Fibroblast of villous mesenchyme (primary cell): Measurements from ENCODE around the gene PLBD2. TPM values are rescaled to one million over a fixed set of nuclear protein-coding genes. Genes with fewer than 3 reads are reported as not detected.

ENCODE experiments used
- DNase-seq: peaks from one replicate; pipeline ENCODE4 v3.0.0-alpha.2; 2010; ENCODE audit warnings: low read depth
- H3K4me3 ChIP-seq: 2 replicates; pipeline ENCODE4 v1.5.1; 2011; ENCODE audit warnings: low read depth, mild to moderate bottlenecking, low read length
- total RNA-seq: library from RNA; depleted of rRNA; stranded (reverse); fragments of >200 nt; gene quantifications from 2 replicates; pipeline ENCODE4 v1.2.3, GENCODE V29; 2012
- TF ChIP-seq, protein P1 (sequence below): IDR thresholded peaks from 2 replicates; pipeline ENCODE4 v1.5.1; 2012; ENCODE audit warnings: low read depth, mild to moderate bottlenecking, low read length; ENCODE audit not compliant: insufficient read depth

Gene PLBD2
- total RNA-seq, 1 donor: 27.6 TPM

DNA sequence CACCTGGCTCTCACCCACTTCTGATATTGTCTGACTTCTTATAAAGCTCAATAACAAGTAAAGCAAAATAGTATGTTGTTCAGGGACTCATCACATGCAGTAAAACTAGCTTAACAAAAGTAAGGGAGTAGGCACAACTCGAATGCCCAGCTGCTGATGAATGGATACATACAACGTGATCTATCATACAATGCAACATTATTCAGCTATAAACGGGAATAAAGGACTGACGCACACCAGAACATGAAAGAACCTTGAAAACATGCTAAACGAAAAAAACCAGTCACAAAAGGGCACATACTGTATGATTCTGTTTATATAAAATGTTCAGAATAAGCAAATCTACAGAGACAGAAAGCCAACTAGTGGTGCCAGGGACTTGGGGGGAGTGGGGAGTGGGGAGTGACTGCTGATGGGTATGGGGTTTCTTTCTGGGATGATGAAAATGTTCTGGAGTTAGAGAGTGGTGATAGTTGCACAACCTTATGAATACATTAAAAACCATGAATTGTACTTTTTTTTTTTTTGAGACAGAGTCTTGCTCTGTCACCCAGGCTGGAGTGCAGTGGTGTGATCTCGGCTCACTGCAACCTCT is 11.1 kb downstream of the PLBD2 start:
- TF ChIP-seq, protein P1, sequence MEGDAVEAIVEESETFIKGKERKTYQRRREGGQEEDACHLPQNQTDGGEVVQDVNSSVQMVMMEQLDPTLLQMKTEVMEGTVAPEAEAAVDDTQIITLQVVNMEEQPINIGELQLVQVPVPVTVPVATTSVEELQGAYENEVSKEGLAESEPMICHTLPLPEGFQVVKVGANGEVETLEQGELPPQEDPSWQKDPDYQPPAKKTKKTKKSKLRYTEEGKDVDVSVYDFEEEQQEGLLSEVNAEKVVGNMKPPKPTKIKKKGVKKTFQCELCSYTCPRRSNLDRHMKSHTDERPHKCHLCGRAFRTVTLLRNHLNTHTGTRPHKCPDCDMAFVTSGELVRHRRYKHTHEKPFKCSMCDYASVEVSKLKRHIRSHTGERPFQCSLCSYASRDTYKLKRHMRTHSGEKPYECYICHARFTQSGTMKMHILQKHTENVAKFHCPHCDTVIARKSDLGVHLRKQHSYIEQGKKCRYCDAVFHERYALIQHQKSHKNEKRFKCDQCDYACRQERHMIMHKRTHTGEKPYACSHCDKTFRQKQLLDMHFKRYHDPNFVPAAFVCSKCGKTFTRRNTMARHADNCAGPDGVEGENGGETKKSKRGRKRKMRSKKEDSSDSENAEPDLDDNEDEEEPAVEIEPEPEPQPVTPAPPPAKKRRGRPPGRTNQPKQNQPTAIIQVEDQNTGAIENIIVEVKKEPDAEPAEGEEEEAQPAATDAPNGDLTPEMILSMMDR: no peak
- no peak for DNase-seq
- H3K4me3 ChIP-seq: no peak overlapping the region

DNA sequence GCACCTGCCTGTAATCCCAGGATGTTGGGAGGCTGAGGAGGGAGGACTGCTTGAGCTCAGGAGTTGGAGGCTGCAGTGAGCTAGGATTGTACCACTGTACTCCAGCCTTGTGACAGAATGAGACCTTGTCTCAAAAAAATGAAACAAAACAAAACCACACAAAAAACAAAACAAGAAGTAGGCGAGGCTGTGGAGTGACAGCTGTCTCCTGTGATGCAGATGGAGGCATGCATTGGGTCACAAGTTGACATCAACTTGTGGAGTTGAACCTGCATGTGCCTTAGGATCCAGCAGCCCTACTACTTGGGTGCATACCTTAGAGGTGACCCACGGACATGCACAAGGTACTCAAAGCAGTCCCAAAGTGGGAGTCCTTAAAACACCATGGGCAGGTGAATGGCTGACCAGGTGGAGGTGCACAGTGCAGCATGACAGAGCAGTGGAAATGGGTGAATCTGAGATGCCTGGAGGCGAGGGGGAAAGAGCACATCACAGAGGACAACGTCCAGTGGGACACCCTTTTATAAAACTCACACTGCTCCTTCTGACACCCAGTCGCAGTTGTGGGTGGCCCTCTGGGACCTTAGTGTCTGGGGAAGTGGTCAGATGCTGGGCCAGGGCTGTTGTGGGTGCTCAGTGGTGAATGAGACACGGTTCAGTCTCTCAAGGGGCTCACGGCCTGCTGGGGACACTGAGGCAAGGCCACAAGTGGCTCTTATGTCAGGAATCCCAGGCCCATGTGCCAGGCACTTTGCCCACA is 12.7 kb downstream of the PLBD2 start:
- H3K4me3 ChIP-seq: no peak overlapping the region
- TF ChIP-seq, protein P1: no peak
- DNase-seq: no peak

DNA sequence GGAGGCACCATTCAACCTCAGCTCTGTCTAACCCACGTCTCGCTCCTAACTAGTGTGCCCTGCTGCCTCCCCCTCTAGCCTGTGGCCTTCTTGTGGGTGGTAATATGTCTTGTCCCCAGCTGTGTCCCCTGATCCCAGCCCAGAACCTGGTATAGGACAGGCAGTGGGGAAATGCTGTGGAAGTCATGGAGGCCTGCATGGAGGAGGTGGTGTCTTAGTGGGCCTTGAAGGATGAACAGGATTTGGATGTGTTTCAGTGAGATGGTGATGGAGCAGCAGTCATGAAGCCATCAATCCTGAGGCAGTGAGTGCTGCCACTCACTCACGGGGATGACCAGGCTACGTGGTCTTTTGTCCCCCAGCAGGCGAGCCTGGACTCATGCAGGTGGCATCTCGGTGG is 13.4 kb downstream of the PLBD2 start:
- DNase-seq: no peak
- TF ChIP-seq, protein P1: no peak
- no peak overlapping the region for H3K4me3 ChIP-seq

DNA sequence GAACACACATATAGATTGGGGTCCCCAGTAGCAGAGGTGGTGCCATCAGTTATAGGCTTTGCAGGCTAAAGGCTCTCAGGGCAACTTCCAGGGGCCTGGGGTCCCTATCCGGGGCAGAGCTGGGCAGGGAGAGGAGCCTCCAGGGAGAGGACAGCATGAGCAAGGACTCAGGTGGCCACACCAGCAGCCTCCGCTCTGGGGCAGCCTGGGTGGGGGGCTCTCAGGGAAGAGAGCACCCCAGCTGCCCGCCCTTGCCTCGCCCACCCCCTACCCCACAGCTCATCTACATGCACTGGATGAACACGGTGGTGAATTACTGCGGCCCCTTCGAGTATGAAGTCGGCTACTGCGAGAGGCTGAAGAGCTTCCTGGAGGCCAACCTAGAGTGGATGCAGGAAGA is 14.0 kb downstream of the PLBD2 start:
- TF ChIP-seq, protein P1: no peak
- no peak for DNase-seq
- no peak overlapping the region for H3K4me3 ChIP-seq

DNA sequence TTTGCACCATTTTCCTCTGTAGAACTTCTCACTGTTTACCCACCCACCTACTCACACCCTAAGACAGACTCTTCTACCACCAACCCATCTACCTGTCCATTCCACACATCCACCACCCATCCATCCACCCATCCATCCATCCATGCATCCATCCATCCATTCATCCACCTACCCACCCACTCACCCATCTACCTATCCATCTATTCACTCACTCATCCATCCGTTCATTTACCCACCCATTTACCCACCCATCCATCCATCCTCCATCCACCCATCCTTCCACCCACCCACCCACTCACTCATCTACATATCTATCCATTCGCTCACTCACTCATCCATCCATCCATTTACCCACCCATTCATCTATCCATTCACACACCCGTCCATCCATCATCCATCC is 15.1 kb downstream of the PLBD2 start:
- no peak for DNase-seq
- TF ChIP-seq, protein P1: no peak
- no peak overlapping the region for H3K4me3 ChIP-seq

DNA sequence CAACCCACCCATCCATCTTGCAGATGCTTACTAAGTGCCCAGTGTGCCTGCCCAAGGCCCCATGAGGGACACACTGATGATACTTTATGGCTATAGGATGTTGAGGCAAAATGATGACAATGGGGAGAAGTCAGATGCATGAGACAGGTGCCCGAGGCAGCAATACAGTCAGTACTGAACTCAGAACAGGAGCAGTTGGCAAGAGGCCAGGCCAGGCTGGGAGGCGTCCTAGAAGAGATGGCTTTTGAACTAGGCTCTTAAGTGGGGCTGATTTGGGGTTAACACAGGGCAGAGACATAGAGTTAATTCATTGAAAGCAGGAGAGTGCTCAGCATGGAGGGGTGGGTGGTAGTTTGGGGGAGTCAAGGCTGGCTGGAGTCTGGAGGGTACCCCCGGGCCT is 15.6 kb downstream of the PLBD2 start:
- no peak for DNase-seq
- H3K4me3 ChIP-seq: no peak overlapping the region
- TF ChIP-seq, protein P1: no peak
